ENCODE results near the gene B3GLCT. TPM values are rescaled to one million over a fixed set of nuclear protein-coding genes. Genes with fewer than 3 reads are reported as not detected.

B3GLCT gene
- total RNA-seq, 1 experiment from 2014 or later: 1.7 TPM

- Mint-ChIP-seq H3K4me3 (ENCODE audit: unreplicated experiment) (peak overlapping the region; percentile 80), H3K4me1 (ENCODE audit: insufficient read depth, unreplicated experiment) (peaks cover 24% of the 10 kb centered on the region), H3K27me3 (ENCODE audit: insufficient read depth, unreplicated experiment) (no peaks in the 10 kb centered on the region), H3K36me3 (ENCODE audit: insufficient read depth, unreplicated experiment) (no peaks in the 10 kb centered on the region), H3K27ac (ENCODE audit: low read depth, unreplicated experiment) (peak overlapping the region; percentile 66), H3K9me3 (ENCODE audit: unreplicated experiment) (no peaks in the 10 kb centered on the region)
- CTCF ChIA-PET: interaction anchor here (0.6 to 2.7 kb wide), 15 partner anchors 9 to 534 kb away, joined by 3 to 15 read pairs (median 3); no protein-coding TSS in a partner anchor
- no peak for TF ChIP-seq CTCF (IDR thresholded peaks at IDR 0.05; ENCODE audit: unreplicated experiment)
- POLR2A ChIA-PET: interaction anchor here (0.6 to 4.8 kb wide), 6 partner anchors 10 to 190 kb away, joined by 3 to 37 read pairs (median 4); partner anchors contain the start of gene HSPH1
- no peak for DNase-seq (ENCODE audit: unreplicated experiment)
- no TSS peak for BruUV-seq (replicated peaks)
- intact Hi-C loops (cut with micrococcal nuclease): no loop called here
Observed at GRCh38 chr13:31199527-31199848, 287 bp upstream of the B3GLCT start.

- Mint-ChIP-seq H3K27ac (ENCODE audit: low read depth, unreplicated experiment) (no peak overlapping the region), H3K4me1 (ENCODE audit: insufficient read depth, unreplicated experiment) (peaks cover 31% of the 10 kb centered on the region), H3K4me3 (ENCODE audit: unreplicated experiment) (peak overlapping the region; percentile 80), H3K36me3 (ENCODE audit: insufficient read depth, unreplicated experiment) (no peaks in the 10 kb centered on the region), H3K9me3 (ENCODE audit: unreplicated experiment) (no peaks in the 10 kb centered on the region), H3K27me3 (ENCODE audit: insufficient read depth, unreplicated experiment) (no peaks in the 10 kb centered on the region)
- BruUV-seq (replicated peaks): no TSS peak
- ChIA-PET CTCF (interaction anchor here (0.6 to 2.0 kb wide), 11 partner anchors 9 to 1400 kb away, joined by 3 to 10 read pairs (median 4); no protein-coding TSS in a partner anchor), POLR2A (interaction anchor here (0.6 to 4.8 kb wide), 9 partner anchors 8 to 602 kb away, joined by 3 to 37 read pairs (median 3); partner anchors contain the start of gene HSPH1)
- no peak for TF ChIP-seq CTCF (IDR thresholded peaks at IDR 0.05; ENCODE audit: unreplicated experiment)
- DNase-seq (ENCODE audit: unreplicated experiment): no peak
- intact Hi-C loops (cut with micrococcal nuclease): loop anchor here (1.0 kb wide), 1 partner anchor 39 kb away; the partner anchor contains the start of gene HSPH1
Observed at GRCh38 chr13:31200637-31200971, 829 bp downstream of the B3GLCT start.

- Mint-ChIP-seq H3K27me3 (ENCODE audit: insufficient read depth, unreplicated experiment) (no peaks in the 10 kb centered on the region), H3K9me3 (ENCODE audit: unreplicated experiment) (no peaks in the 10 kb centered on the region), H3K36me3 (ENCODE audit: insufficient read depth, unreplicated experiment) (no peaks in the 10 kb centered on the region), H3K4me1 (ENCODE audit: insufficient read depth, unreplicated experiment) (peaks cover 31% of the 10 kb centered on the region), H3K27ac (ENCODE audit: low read depth, unreplicated experiment) (peak overlapping the region; percentile 5), H3K4me3 (ENCODE audit: unreplicated experiment) (peak overlapping the region; percentile 80)
- BruUV-seq (replicated peaks): no TSS peak
- peak; percentile 81 for DNase-seq (ENCODE audit: unreplicated experiment)
- CTCF ChIA-PET: interaction anchor here (0.6 to 1.9 kb wide), 13 partner anchors 8 to 1036 kb away, joined by 3 to 10 read pairs (median 4); no protein-coding TSS in a partner anchor
- intact Hi-C loops (cut with micrococcal nuclease): no loop called here
- POLR2A ChIA-PET: interaction anchor here (0.5 to 4.8 kb wide), 11 partner anchors 9 to 563 kb away, joined by 3 to 37 read pairs (median 4); partner anchors contain the start of gene HSPH1
- no peak for TF ChIP-seq CTCF (IDR thresholded peaks at IDR 0.05; ENCODE audit: unreplicated experiment)
Observed at GRCh38 chr13:31201341-31202031, 1.7 kb downstream of the B3GLCT start.

GRCh38 chr13:31204592-31204991 lies 4.8 kb downstream of the B3GLCT start:
- intact Hi-C loops (cut with micrococcal nuclease): no loop called here
- Mint-ChIP-seq H3K27ac (ENCODE audit: low read depth, unreplicated experiment) (peak overlapping the region; percentile 66), H3K4me3 (ENCODE audit: unreplicated experiment) (no peak overlapping the region), H3K4me1 (ENCODE audit: insufficient read depth, unreplicated experiment) (peaks cover 31% of the 10 kb centered on the region), H3K9me3 (ENCODE audit: unreplicated experiment) (no peaks in the 10 kb centered on the region), H3K27me3 (ENCODE audit: insufficient read depth, unreplicated experiment) (no peaks in the 10 kb centered on the region), H3K36me3 (ENCODE audit: insufficient read depth, unreplicated experiment) (no peaks in the 10 kb centered on the region)
- peak; percentile 60 for DNase-seq (ENCODE audit: unreplicated experiment)
- BruUV-seq (replicated peaks): no TSS peak
- TF ChIP-seq CTCF (IDR thresholded peaks at IDR 0.05; ENCODE audit: unreplicated experiment): no peak
- CTCF ChIA-PET: interaction anchor here (0.7 kb wide), 1 partner anchor 775 kb away, joined by 5 read pairs; no protein-coding TSS in a partner anchor
- POLR2A ChIA-PET: interaction anchor here (1.2 to 1.3 kb wide), 2 partner anchors 9 to 44 kb away, joined by 4 to 5 read pairs; no protein-coding TSS in a partner anchor

Data from MCF 10A (cell line).